ENCODE results near the gene FAM107B. TPM values are rescaled to one million over a fixed set of nuclear protein-coding genes. Genes with fewer than 3 reads are reported as not detected.

Gene FAM107B
- total RNA-seq, 1 experiment from 2014 or later = 41.3 TPM

DNA sequence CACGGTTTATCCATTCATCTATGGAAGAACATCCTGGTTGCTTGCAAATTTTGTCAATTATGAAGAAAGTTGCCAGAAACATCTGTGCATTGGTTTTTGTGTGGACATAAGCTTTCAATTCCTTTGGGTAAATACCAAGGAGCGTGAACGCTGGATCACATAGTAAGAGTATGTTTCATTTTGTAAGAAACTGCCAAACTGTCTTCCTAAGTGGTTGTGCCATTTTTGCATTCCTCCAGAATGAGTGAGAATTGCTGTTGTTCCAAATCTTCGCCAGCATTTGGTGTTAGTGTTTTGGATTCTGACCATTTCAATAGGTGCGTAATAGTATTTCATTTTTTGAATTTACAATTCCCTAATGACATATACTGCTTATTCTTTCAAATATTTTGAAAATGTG is 288.7 kb downstream of the FAM107B start:
- TF ChIP-seq, protein P1, sequence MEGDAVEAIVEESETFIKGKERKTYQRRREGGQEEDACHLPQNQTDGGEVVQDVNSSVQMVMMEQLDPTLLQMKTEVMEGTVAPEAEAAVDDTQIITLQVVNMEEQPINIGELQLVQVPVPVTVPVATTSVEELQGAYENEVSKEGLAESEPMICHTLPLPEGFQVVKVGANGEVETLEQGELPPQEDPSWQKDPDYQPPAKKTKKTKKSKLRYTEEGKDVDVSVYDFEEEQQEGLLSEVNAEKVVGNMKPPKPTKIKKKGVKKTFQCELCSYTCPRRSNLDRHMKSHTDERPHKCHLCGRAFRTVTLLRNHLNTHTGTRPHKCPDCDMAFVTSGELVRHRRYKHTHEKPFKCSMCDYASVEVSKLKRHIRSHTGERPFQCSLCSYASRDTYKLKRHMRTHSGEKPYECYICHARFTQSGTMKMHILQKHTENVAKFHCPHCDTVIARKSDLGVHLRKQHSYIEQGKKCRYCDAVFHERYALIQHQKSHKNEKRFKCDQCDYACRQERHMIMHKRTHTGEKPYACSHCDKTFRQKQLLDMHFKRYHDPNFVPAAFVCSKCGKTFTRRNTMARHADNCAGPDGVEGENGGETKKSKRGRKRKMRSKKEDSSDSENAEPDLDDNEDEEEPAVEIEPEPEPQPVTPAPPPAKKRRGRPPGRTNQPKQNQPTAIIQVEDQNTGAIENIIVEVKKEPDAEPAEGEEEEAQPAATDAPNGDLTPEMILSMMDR (IDR thresholded peaks at IDR 0.05; ENCODE audit: unreplicated experiment) = no peak
- intact Hi-C loops (cut with micrococcal nuclease) = no loop called here
- ChIA-PET CTCF (interaction anchor here (0.6 kb wide), 1 partner anchor 13 kb away, joined by 4 read pairs; no protein-coding TSS in a partner anchor), POLR2A (interaction anchor here (0.9 kb wide), 1 partner anchor 295 kb away, joined by 3 read pairs; no protein-coding TSS in a partner anchor)
- H3K4me3 Mint-ChIP-seq (ENCODE audit: unreplicated experiment) = no peak overlapping the region
- H3K36me3 Mint-ChIP-seq (ENCODE audit: insufficient read depth, unreplicated experiment) = no peaks in the 10 kb centered on the region
- peaks cover 6% of the 10 kb centered on the region for H3K4me1 Mint-ChIP-seq (ENCODE audit: insufficient read depth, unreplicated experiment)
- H3K27ac Mint-ChIP-seq (ENCODE audit: low read depth, unreplicated experiment) = no peak overlapping the region
- no peak for DNase-seq (ENCODE audit: unreplicated experiment)
- no TSS peak for BruUV-seq (replicated peaks)
- peaks cover 51% of the 10 kb centered on the region for H3K27me3 Mint-ChIP-seq (ENCODE audit: insufficient read depth, unreplicated experiment)
- no peaks in the 10 kb centered on the region for H3K9me3 Mint-ChIP-seq (ENCODE audit: unreplicated experiment)

DNA sequence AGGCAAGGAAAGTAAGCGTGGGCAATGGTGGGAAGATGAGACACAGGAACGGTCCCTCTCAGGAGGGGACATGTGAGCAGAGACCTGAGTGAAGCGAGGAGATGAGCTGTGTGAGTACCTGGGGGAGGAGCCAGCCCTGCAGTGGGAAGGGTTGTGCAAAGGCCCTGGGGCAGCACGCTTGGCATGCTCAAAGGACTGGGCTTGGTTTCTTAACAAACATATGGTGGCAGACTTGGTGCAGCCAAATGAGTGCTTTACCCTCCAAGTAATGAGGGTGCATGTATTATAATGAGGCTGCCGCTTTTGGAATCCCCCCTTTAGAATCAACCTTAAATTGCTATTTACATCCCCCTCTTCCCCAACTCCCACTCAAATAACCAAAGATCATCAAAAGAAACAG is 291.3 kb downstream of the FAM107B start:
- H3K27ac Mint-ChIP-seq (ENCODE audit: low read depth, unreplicated experiment) = no peak overlapping the region
- TF ChIP-seq, protein P1 (IDR thresholded peaks at IDR 0.05; ENCODE audit: unreplicated experiment) = no peak
- CTCF ChIA-PET = interaction anchor here (1.5 kb wide), 1 partner anchor 16 kb away, joined by 4 read pairs; no protein-coding TSS in a partner anchor
- no peak for DNase-seq (ENCODE audit: unreplicated experiment)
- POLR2A ChIA-PET = no interaction called here
- intact Hi-C loops (cut with micrococcal nuclease) = no loop called here
- no peaks in the 10 kb centered on the region for H3K36me3 Mint-ChIP-seq (ENCODE audit: insufficient read depth, unreplicated experiment)
- H3K27me3 Mint-ChIP-seq (ENCODE audit: insufficient read depth, unreplicated experiment) = peaks cover 33% of the 10 kb centered on the region
- BruUV-seq (replicated peaks) = no TSS peak
- peaks cover 6% of the 10 kb centered on the region for H3K4me1 Mint-ChIP-seq (ENCODE audit: insufficient read depth, unreplicated experiment)
- no peaks in the 10 kb centered on the region for H3K9me3 Mint-ChIP-seq (ENCODE audit: unreplicated experiment)
- H3K4me3 Mint-ChIP-seq (ENCODE audit: unreplicated experiment) = no peak overlapping the region

DNA sequence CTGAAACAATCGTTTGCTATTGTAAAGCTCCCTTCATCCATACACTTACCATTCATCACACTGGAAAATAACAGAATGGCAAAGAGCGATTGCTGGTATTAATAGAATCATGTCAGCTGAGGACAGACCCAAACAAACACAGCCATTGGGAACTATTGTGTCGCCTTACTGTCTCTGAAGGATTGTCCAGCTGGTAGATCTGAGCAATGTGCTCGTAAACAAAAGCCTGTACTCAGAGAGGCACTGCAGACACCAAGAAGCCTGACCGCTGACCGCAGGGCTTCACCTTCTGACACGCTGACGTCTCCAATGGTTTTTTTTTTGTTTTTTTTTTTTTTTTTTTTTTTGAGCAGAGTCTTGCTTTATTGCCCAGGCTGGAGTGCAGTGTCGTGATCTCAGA is 292.9 kb downstream of the FAM107B start:
- Mint-ChIP-seq H3K27ac (ENCODE audit: low read depth, unreplicated experiment) (no peak overlapping the region), H3K27me3 (ENCODE audit: insufficient read depth, unreplicated experiment) (peaks cover 24% of the 10 kb centered on the region), H3K9me3 (ENCODE audit: unreplicated experiment) (no peaks in the 10 kb centered on the region), H3K36me3 (ENCODE audit: insufficient read depth, unreplicated experiment) (no peaks in the 10 kb centered on the region), H3K4me3 (ENCODE audit: unreplicated experiment) (no peak overlapping the region), H3K4me1 (ENCODE audit: insufficient read depth, unreplicated experiment) (peaks cover 4% of the 10 kb centered on the region)
- intact Hi-C loops (cut with micrococcal nuclease) = no loop called here
- BruUV-seq (replicated peaks) = no TSS peak
- ChIA-PET POLR2A (interaction anchor here (0.7 kb wide), 1 partner anchor 12 kb away, joined by 3 read pairs; no protein-coding TSS in a partner anchor), CTCF (interaction anchor here (0.5 to 0.6 kb wide), 4 partner anchors 243 to 1463 kb away, joined by 3 read pairs; no protein-coding TSS in a partner anchor)
- DNase-seq (ENCODE audit: unreplicated experiment) = no peak
- TF ChIP-seq, protein P1 (IDR thresholded peaks at IDR 0.05; ENCODE audit: unreplicated experiment) = no peak

DNA sequence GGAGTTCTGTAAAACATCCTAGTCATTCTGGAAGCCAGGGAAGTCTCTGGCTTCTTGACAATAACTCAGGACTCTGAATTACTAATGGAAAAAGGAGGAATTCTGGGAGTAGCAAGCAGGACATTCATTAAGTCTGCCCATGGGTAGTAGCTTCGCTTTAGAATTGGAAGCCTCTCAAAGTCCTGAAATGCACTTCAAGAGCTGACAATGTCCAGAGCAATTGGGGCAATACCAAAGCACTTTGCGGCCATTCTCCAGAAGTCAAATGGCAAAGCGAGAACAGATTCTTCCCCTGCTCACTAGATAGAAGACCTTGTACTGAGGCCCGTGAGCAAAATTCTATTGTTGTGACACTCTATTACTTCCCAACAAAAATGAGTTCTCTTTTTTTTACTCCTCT is 293.7 kb downstream of the FAM107B start:
- peaks cover 16% of the 10 kb centered on the region for H3K27me3 Mint-ChIP-seq (ENCODE audit: insufficient read depth, unreplicated experiment)
- POLR2A ChIA-PET = interaction anchor here (0.7 kb wide), 1 partner anchor 12 kb away, joined by 3 read pairs; no protein-coding TSS in a partner anchor
- TF ChIP-seq, protein P1 (IDR thresholded peaks at IDR 0.05; ENCODE audit: unreplicated experiment) = no peak
- intact Hi-C loops (cut with micrococcal nuclease) = no loop called here
- no peak overlapping the region for H3K4me3 Mint-ChIP-seq (ENCODE audit: unreplicated experiment)
- H3K9me3 Mint-ChIP-seq (ENCODE audit: unreplicated experiment) = no peaks in the 10 kb centered on the region
- BruUV-seq (replicated peaks) = no TSS peak
- no peak overlapping the region for H3K27ac Mint-ChIP-seq (ENCODE audit: low read depth, unreplicated experiment)
- H3K36me3 Mint-ChIP-seq (ENCODE audit: insufficient read depth, unreplicated experiment) = no peaks in the 10 kb centered on the region
- no peaks in the 10 kb centered on the region for H3K4me1 Mint-ChIP-seq (ENCODE audit: insufficient read depth, unreplicated experiment)
- CTCF ChIA-PET = interaction anchor here (0.6 kb wide), 4 partner anchors 87 to 1462 kb away, joined by 3 read pairs; no protein-coding TSS in a partner anchor
- DNase-seq (ENCODE audit: unreplicated experiment) = no peak
